Sigmoid colon (tissue), 7 donors: ENCODE data around the gene PCDHA6. TPM values are rescaled to one million over a fixed set of nuclear protein-coding genes. Genes with fewer than 3 reads are reported as not detected.
"Not testable (repeated sequence)": the region's sequence is repeated elsewhere in the genome, so short reads cannot be mapped to it uniquely, and the experiment has no call there.

ENCODE experiments used
- DNase-seq: peaks from one replicate; pipeline ENCODE4 v3.0.0-alpha.2; 2019
- H3K27ac ChIP-seq, 4 donors: fragments of 200-600 bp; sonication (generic); one replicate each; pipeline ENCODE4 v1.5.1; 2016 to 2019; ENCODE audit warnings: mild to moderate bottlenecking in 1 of 4
- H3K27me3 ChIP-seq, 3 donors: fragments of 200-600 bp; sonication (generic); one replicate each; pipeline ENCODE4 v1.5.1; 2019; ENCODE audit warnings: mild to moderate bottlenecking in 1 of 3
- H3K36me3 ChIP-seq, 4 donors: fragments of 200-600 bp; sonication (generic); one replicate each; pipeline ENCODE4 v1.5.1; 2016 to 2019
- H3K4me1 ChIP-seq, 4 donors: fragments of 200-600 bp; sonication (generic); one replicate each; pipeline ENCODE4 v1.5.1; 2017 to 2019
- H3K4me3 ChIP-seq, 4 donors: fragments of 200-600 bp; sonication (generic); one replicate each; pipeline ENCODE4 v1.5.1; 2017 to 2019; ENCODE audit warnings: mild to moderate bottlenecking in 2 of 4, moderate library complexity in 1 of 4
- H3K9me3 ChIP-seq, 4 donors: fragments of 200-600 bp in 3 of 4; sonication (generic) in 3 of 4; one replicate each; pipeline versions ENCODE4 v1.5.1 to v1.6.1; 2013 to 2019
- CTCF ChIP-seq, 4 experiments: fragments of 450-650 bp in 3 of 4; fragments of 200-600 bp in 1 of 4; IDR thresholded peaks; one replicate each; pipeline ENCODE4 v1.5.1; 2016 to 2019; ENCODE audit warnings: antibody characterized with exemption in 4 of 4, mild to moderate bottlenecking in 3 of 4, moderate library complexity in 2 of 4
- EP300 ChIP-seq, 4 donors: sonication (generic); formaldehyde crosslinking; IDR thresholded peaks; one replicate each; pipeline ENCODE4 v1.6.1; 2017; ENCODE audit warnings: antibody characterized with exemption in 4 of 4
- POLR2A ChIP-seq, 2 donors: fragments of 450-650 bp; IDR thresholded peaks; one replicate each; pipeline ENCODE4 v1.6.1; 2016; ENCODE audit warnings: antibody characterized with exemption in 2 of 2, mild to moderate bottlenecking in 2 of 2, moderate library complexity in 2 of 2
- POLR2AphosphoS5 ChIP-seq, 4 donors: sonication (generic); formaldehyde crosslinking; IDR thresholded peaks; one replicate each; pipeline ENCODE4 v1.6.1; 2017; ENCODE audit warnings: antibody characterized with exemption in 4 of 4
- WGBS, 2 donors: extraction: QIAGEN DNeasy Blood & Tissue Kit; methylation state at CpG; one replicate each; pipeline ENCODE4 v1.1.7; 2013; 5-methylcytosine and 5-hydroxymethylcytosine counted together
- intact Hi-C: fragments of 100-400 bp; cut with DNase I; formaldehyde crosslinking; loops from one replicate; pipeline ENCODE4 v1.15.1; 2023
- polyA plus RNA-seq, 3 donors: library from polyadenylated mRNA; stranded (reverse); fragments of 200-250 nt; gene quantifications; one replicate each; pipeline ENCODE4 v1.2.3, GENCODE V29; 2013
- total RNA-seq, 4 donors: library from RNA; depleted of rRNA; stranded (reverse); fragments of >200 nt; gene quantifications; one replicate each; pipeline ENCODE4 v1.1.0, GENCODE V29; 2016
- donor health status: healthy with polysubstance abuse.
- donor health status: Bipolar disorder and iron deficiency.
- donor health status: healthy.

The PCDHA6 gene
- 1 to 10 TPM in 2 of 4 donors, under 1 TPM in 2; 0.49 to 2.2 (median 0.90) TPM for total RNA-seq
- under 1 TPM in 1 of 3 donors, not detected in 2; 0.16 TPM for polyA plus RNA-seq

GRCh38 chr5:140827704-140828361 lies at the start of gene PCDHA6:
Gene PCDHA6 (plus strand): TSS chr5:140827960. CDS start chr5:140828092, 132 bp downstream.
- intact Hi-C loops = no loop called here
- peaks cover 0 to 66% (median under 1%) of the 10 kb centered on the region in 3 donors for H3K27me3 ChIP-seq
- no peak for DNase-seq
- TF ChIP-seq CTCF (IDR thresholded peaks at IDR 0.05) (no peak), POLR2A (IDR thresholded peaks at IDR 0.05) (no peak), POLR2AphosphoS5 (IDR thresholded peaks at IDR 0.05) (no peak)
- H3K4me3 ChIP-seq = peak within 1 kb of the TSS in 1 of 4 donors; percentile 9
- 22 to 49% methylated on average over 27 of the region's 27 CpGs for WGBS, 2 donors
- no peaks in the 10 kb centered on the region for H3K4me1 ChIP-seq
- no peaks in the 10 kb centered on the region for H3K36me3 ChIP-seq
- no peak within 1 kb of the TSS for H3K27ac ChIP-seq
- H3K9me3 ChIP-seq = peaks cover 0 to 25% (median 13%) of the 10 kb centered on the region in 4 donors

- no peak for DNase-seq
- no peak overlapping the region for H3K27ac ChIP-seq
- TF ChIP-seq POLR2A (IDR thresholded peaks at IDR 0.05) (no peak), EP300 (IDR thresholded peaks at IDR 0.05) (no peak), POLR2AphosphoS5 (IDR thresholded peaks at IDR 0.05) (no peak), CTCF (IDR thresholded peaks at IDR 0.05) (no peak)
- intact Hi-C loops = no loop called here
- H3K4me1 ChIP-seq = no peaks in the 10 kb centered on the region
- peaks cover 0 to 8% (median 0%) of the 10 kb centered on the region in 3 donors for H3K27me3 ChIP-seq
- H3K9me3 ChIP-seq = peaks cover 0 to 27% (median 17%) of the 10 kb centered on the region in 4 donors
- 83 to 92% methylated on average over 1 of the region's 1 CpG for WGBS, 2 donors
- no peak overlapping the region for H3K4me3 ChIP-seq
- H3K36me3 ChIP-seq = no peaks in the 10 kb centered on the region
Observed at GRCh38 chr5:140780512-140780911, 47.2 kb upstream of the PCDHA6 start.

- intact Hi-C loops = no loop called here
- TF ChIP-seq POLR2A (IDR thresholded peaks at IDR 0.05) (no peak), EP300 (IDR thresholded peaks at IDR 0.05) (no peak), POLR2AphosphoS5 (IDR thresholded peaks at IDR 0.05) (no peak), CTCF (IDR thresholded peaks at IDR 0.05) (no peak)
- 28 to 48% methylated on average over 29 of the region's 29 CpGs for WGBS, 2 donors
- Histone ChIP-seq H3K27me3 (peaks cover 0 to 59% (median 14%) of the 10 kb centered on the region in 3 donors), H3K4me1 (no peaks in the 10 kb centered on the region), H3K27ac (no peak within 1 kb of the TSS), H3K36me3 (no peaks in the 10 kb centered on the region), H3K4me3 (no peak within 1 kb of the TSS), H3K9me3 (peaks cover 11 to 44% (median 35%) of the 10 kb centered on the region in 4 donors)
- no peak for DNase-seq
Observed at GRCh38 chr5:140785905-140786686, 41.7 kb upstream of the PCDHA6 start, which contains the start of gene PCDHA1. Gene PCDHA1 (plus strand): TSS chr5:140786140.

GRCh38 chr5:140787422-140787821 lies 40.3 kb upstream of the PCDHA6 start:
- intact Hi-C loops, H3K4me1 ChIP-seq, H3K27ac ChIP-seq, H3K36me3 ChIP-seq, DNase-seq, H3K4me3 ChIP-seq: not testable (repeated sequence)
- H3K27me3 ChIP-seq = peaks cover 0 to 59% (median 14%) of the 10 kb centered on the region in 3 donors
- H3K9me3 ChIP-seq = peaks cover 11 to 39% (median 31%) of the 10 kb centered on the region in 4 donors
- WGBS, 2 donors = 53 to 77% methylated on average over 44 of the region's 44 CpGs

- H3K4me1 ChIP-seq, intact Hi-C loops, H3K36me3 ChIP-seq, DNase-seq, H3K4me3 ChIP-seq, H3K27ac ChIP-seq: not testable (repeated sequence)
- 52 to 76% methylated on average over 70 of the region's 70 CpGs for WGBS, 2 donors
- peaks cover 11 to 43% (median 32%) of the 10 kb centered on the region in 4 donors for H3K9me3 ChIP-seq
- H3K27me3 ChIP-seq = peaks cover 0 to 62% (median 14%) of the 10 kb centered on the region in 3 donors
Observed at GRCh38 chr5:140787849-140788504, 39.8 kb upstream of the PCDHA6 start.
